ENCODE data around the gene MAPKAP1. TPM values are rescaled to one million over a fixed set of nuclear protein-coding genes. Genes with fewer than 3 reads are reported as not detected.

Gene MAPKAP1
- total RNA-seq, 1 experiment from 2014 or later, result 55.5 TPM

DNA sequence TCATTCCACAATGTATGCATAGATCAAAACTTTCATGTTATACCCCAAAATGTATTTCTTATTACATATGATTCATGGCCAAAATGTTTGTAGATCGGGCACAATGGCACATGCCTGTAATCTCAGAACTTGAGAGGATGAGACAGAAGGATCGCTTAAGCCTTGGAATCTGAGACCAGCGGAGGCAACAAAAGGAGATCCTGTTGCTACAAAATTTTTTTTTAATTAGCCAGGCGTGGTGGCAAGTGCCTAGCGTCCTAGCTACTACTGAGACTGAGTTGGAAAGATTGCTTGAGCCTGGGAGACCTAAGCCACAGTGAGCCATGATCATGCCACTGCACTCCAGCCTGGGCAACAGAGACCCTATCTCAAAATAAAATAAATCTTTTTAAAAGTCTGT, 89.9 kb downstream of the MAPKAP1 start:
- H3K36me3 Mint-ChIP-seq (ENCODE audit: insufficient read depth, unreplicated experiment), result no peaks in the 10 kb centered on the region
- H3K27me3 Mint-ChIP-seq (ENCODE audit: unreplicated experiment), result no peaks in the 10 kb centered on the region
- no peak overlapping the region for H3K27ac Mint-ChIP-seq (ENCODE audit: unreplicated experiment)
- H3K4me1 Mint-ChIP-seq (ENCODE audit: low read depth, unreplicated experiment), result no peaks in the 10 kb centered on the region
- TF ChIP-seq, protein P1, sequence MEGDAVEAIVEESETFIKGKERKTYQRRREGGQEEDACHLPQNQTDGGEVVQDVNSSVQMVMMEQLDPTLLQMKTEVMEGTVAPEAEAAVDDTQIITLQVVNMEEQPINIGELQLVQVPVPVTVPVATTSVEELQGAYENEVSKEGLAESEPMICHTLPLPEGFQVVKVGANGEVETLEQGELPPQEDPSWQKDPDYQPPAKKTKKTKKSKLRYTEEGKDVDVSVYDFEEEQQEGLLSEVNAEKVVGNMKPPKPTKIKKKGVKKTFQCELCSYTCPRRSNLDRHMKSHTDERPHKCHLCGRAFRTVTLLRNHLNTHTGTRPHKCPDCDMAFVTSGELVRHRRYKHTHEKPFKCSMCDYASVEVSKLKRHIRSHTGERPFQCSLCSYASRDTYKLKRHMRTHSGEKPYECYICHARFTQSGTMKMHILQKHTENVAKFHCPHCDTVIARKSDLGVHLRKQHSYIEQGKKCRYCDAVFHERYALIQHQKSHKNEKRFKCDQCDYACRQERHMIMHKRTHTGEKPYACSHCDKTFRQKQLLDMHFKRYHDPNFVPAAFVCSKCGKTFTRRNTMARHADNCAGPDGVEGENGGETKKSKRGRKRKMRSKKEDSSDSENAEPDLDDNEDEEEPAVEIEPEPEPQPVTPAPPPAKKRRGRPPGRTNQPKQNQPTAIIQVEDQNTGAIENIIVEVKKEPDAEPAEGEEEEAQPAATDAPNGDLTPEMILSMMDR (IDR thresholded peaks at IDR 0.05; ENCODE audit: unreplicated experiment), result no peak
- CTCF ChIA-PET, result no interaction called here
- no TSS peak for BruUV-seq (replicated peaks)
- no peaks in the 10 kb centered on the region for H3K9me3 Mint-ChIP-seq (ENCODE audit: low read depth, unreplicated experiment)
- intact Hi-C loops (cut with micrococcal nuclease; ENCODE audit: unreplicated experiment), result no loop called here
- no peak for DNase-seq
- H3K4me3 Mint-ChIP-seq (ENCODE audit: low read depth, unreplicated experiment), result no peak overlapping the region

DNA sequence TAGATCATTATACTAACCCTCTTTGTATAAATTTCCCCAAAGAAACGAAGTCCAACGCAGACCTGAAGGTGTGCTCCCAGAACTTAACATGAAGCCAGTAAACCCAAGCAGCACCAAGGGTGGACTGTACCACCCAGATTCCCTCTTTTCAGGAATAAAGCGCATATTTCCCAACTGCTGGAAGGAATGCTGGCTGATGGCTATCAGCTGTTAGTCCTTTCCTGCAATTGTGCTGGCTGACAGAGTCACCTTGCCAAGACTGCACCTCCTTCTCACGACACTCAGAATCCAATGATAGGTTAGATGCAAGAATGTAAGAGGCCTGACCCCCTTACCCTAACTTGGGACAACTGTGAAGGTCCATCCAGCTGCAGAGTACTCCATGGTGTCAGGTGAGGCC, 93.9 kb downstream of the MAPKAP1 start:
- Mint-ChIP-seq H3K4me1 (ENCODE audit: low read depth, unreplicated experiment) (no peaks in the 10 kb centered on the region), H3K27me3 (ENCODE audit: unreplicated experiment) (no peaks in the 10 kb centered on the region), H3K9me3 (ENCODE audit: low read depth, unreplicated experiment) (no peaks in the 10 kb centered on the region), H3K27ac (ENCODE audit: unreplicated experiment) (no peak overlapping the region), H3K4me3 (ENCODE audit: low read depth, unreplicated experiment) (no peak overlapping the region), H3K36me3 (ENCODE audit: insufficient read depth, unreplicated experiment) (no peaks in the 10 kb centered on the region)
- no peak for DNase-seq
- intact Hi-C loops (cut with micrococcal nuclease; ENCODE audit: unreplicated experiment), result no loop called here
- BruUV-seq (replicated peaks), result no TSS peak
- TF ChIP-seq, protein P1 (IDR thresholded peaks at IDR 0.05; ENCODE audit: unreplicated experiment), result no peak
- CTCF ChIA-PET, result no interaction called here

DNA sequence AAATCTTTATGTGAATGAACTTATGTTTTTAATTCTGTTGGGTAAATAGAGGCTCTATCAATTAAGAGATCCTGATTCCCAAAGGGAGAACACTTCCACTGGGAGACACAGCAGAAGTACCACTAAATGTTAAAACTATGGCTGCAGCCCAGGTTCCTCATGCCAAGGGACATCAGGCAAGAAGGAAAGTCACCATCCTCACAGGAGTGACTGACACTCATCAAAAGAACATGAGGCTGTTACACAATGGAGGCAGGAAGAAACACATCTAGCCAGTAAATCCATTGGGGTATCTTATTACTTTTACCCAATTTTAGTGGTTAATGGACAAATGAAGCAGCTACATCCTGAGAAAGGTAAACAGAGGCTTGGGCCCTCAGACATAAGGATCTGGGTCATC, 94.4 kb downstream of the MAPKAP1 start:
- TF ChIP-seq, protein P1 (IDR thresholded peaks at IDR 0.05; ENCODE audit: unreplicated experiment), result no peak
- no peak for DNase-seq
- Mint-ChIP-seq H3K27ac (ENCODE audit: unreplicated experiment) (no peak overlapping the region), H3K4me3 (ENCODE audit: low read depth, unreplicated experiment) (no peak overlapping the region), H3K9me3 (ENCODE audit: low read depth, unreplicated experiment) (no peaks in the 10 kb centered on the region), H3K36me3 (ENCODE audit: insufficient read depth, unreplicated experiment) (no peaks in the 10 kb centered on the region), H3K27me3 (ENCODE audit: unreplicated experiment) (no peaks in the 10 kb centered on the region), H3K4me1 (ENCODE audit: low read depth, unreplicated experiment) (no peaks in the 10 kb centered on the region)
- intact Hi-C loops (cut with micrococcal nuclease; ENCODE audit: unreplicated experiment), result no loop called here
- no TSS peak for BruUV-seq (replicated peaks)
- CTCF ChIA-PET, result no interaction called here

DNA sequence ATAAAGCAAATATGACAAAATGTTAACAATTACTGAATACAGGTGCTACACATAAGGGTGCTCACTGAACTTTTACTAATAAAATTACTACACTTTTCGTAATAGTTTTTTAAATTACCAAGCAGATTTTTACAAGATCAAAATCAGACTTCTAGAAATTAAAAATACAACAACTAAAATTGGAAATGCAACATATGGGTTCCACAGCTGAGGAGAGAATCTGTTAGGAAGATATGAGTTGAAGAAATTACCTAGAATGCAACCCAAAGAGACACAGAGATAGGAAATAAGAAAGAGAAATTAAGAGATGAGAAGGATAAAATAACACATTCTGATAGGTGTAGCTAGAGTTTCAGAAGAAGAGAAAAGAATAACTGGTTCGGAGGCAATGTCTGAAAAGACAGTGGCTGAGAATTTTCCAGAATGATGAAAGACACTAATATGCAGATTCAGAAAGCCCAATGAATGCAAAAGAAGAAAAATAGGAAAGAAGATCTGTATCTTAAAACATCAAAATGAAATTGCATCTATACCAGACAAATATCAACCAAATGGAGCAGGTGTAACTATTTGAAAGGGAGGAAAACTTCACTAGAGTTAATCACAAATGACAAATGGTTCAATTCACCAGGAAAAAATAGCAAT, 95.8 kb downstream of the MAPKAP1 start:
- Mint-ChIP-seq H3K4me3 (ENCODE audit: low read depth, unreplicated experiment) (no peak overlapping the region), H3K27ac (ENCODE audit: unreplicated experiment) (no peak overlapping the region), H3K36me3 (ENCODE audit: insufficient read depth, unreplicated experiment) (no peaks in the 10 kb centered on the region), H3K27me3 (ENCODE audit: unreplicated experiment) (no peaks in the 10 kb centered on the region), H3K9me3 (ENCODE audit: low read depth, unreplicated experiment) (no peaks in the 10 kb centered on the region), H3K4me1 (ENCODE audit: low read depth, unreplicated experiment) (no peaks in the 10 kb centered on the region)
- BruUV-seq (replicated peaks), result no TSS peak
- no peak for DNase-seq
- intact Hi-C loops (cut with micrococcal nuclease; ENCODE audit: unreplicated experiment), result no loop called here
- TF ChIP-seq, protein P1 (IDR thresholded peaks at IDR 0.05; ENCODE audit: unreplicated experiment), result no peak
- CTCF ChIA-PET, result no interaction called here

All from Calu3 (cell line).